ENCODE measurements around the gene FADS1. TPM values are rescaled to one million over a fixed set of nuclear protein-coding genes. Genes with fewer than 3 reads are reported as not detected.
A peak's percentile ranks its signal among the peaks of the same experiment; 100 is the strongest.

The FADS1 gene
- total RNA-seq, 1 experiment from 2014 or later, result 442 TPM

DNA sequence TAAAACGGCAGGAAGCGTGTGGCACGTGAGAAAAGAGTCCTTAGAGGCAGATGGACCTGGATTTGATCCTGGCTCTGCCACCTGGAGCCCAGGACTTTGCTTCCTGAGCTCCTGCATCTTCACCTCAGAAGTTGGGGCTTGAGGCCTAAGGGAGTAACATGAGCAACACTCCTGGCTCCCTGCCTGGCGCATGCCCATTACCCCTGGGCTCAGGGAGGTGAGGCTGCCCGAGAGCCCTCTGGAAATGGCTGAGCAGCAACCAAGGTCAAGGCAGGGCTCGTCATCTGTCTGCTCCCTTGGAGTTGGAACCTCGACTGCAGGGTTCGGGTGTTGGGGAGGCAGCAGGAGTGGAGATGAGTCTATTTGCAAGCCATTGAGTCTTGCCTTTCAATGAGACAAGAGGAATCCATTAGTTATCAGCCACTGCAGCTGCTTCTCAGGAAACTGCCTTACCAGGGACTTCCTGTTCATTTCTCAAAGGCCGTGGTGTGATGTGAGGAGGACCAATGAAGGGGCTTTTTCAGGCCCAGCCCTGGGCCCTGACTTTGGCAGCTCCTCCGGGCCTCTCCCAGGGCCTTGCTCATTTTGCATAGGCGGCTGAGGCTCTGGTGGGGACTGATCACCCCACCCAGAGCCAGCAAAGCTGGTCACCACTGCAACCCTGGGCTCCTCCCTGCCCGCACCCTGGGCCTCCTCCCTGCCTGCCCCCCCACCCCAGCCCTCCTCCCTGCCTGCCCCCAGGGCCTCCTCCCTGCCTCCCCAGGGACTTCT lies 17.7 kb upstream of the FADS1 start:
- peak; percentile 99 for DNase-seq (ENCODE audit: low spot score)
- peaks cover 72% of the 10 kb centered on the region for H3K4me1 ChIP-seq (ENCODE audit: insufficient read depth, low read length, poor library complexity, severe bottlenecking)
- peak overlapping the region; percentile 97 for H3K27ac ChIP-seq (ENCODE audit: low read depth, low read length, poor library complexity, severe bottlenecking)
- H3K27me3 ChIP-seq (replicated peaks; ENCODE audit: insufficient read depth, low read depth, low read length, poor library complexity), result no peaks in the 10 kb centered on the region
- peaks cover 89% of the 10 kb centered on the region for H3K36me3 ChIP-seq (ENCODE audit: insufficient read depth, low read length, poor library complexity, severe bottlenecking)
- H3K4me3 ChIP-seq (ENCODE audit: low read depth, low read length, poor library complexity, severe bottlenecking), result peak overlapping the region; percentile 96
- TF ChIP-seq, protein P1, sequence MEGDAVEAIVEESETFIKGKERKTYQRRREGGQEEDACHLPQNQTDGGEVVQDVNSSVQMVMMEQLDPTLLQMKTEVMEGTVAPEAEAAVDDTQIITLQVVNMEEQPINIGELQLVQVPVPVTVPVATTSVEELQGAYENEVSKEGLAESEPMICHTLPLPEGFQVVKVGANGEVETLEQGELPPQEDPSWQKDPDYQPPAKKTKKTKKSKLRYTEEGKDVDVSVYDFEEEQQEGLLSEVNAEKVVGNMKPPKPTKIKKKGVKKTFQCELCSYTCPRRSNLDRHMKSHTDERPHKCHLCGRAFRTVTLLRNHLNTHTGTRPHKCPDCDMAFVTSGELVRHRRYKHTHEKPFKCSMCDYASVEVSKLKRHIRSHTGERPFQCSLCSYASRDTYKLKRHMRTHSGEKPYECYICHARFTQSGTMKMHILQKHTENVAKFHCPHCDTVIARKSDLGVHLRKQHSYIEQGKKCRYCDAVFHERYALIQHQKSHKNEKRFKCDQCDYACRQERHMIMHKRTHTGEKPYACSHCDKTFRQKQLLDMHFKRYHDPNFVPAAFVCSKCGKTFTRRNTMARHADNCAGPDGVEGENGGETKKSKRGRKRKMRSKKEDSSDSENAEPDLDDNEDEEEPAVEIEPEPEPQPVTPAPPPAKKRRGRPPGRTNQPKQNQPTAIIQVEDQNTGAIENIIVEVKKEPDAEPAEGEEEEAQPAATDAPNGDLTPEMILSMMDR (conservative IDR thresholded peaks at IDR 0.05; ENCODE audit: low read depth, low read length), result no peak
- TF ChIP-seq EZH2 (IDR thresholded peaks at IDR 0.05; ENCODE audit: borderline replicate concordance, low read depth, low read length, poor library complexity, severe bottlenecking), result no peak
- no peaks in the 10 kb centered on the region for H3K9me3 ChIP-seq (ENCODE audit: low read depth, low read length, poor library complexity, severe bottlenecking)
- ChIA-PET CTCF (interaction anchor here (1.1 to 1.6 kb wide), 2 partner anchors 37 to 113 kb away, joined by 8 to 11 read pairs; no protein-coding TSS in a partner anchor), POLR2A (ENCODE audit: low non-redundant PET) (no interaction called here)
- intact Hi-C loops (cut with micrococcal nuclease; ENCODE audit: unreplicated experiment), result no loop called here
- TSS peak; percentile 94 for BruUV-seq (replicated peaks)

DNA sequence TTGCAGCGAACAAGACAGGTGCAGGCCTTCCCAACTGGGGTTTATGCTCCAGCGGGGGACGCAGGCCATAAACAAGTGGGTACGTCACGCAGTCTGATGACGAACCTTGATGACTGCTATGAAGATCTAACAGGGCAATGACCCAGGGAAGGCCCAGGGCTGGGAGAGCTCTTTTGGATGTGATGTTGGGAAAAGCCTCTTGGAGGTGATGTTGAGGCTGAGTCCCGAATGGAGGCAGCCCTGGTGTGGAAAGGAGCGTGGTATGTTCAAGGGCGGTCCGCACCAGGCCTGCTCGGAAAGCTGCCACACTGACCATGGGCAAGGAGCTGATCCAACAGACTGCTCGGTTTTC lies 17.1 kb upstream of the FADS1 start:
- TF ChIP-seq EZH2 (IDR thresholded peaks at IDR 0.05; ENCODE audit: borderline replicate concordance, low read depth, low read length, poor library complexity, severe bottlenecking), result no peak
- TF ChIP-seq, protein P1 (conservative IDR thresholded peaks at IDR 0.05; ENCODE audit: low read depth, low read length), result no peak
- intact Hi-C loops (cut with micrococcal nuclease; ENCODE audit: unreplicated experiment), result no loop called here
- DNase-seq (ENCODE audit: low spot score), result peak; percentile 57
- H3K27me3 ChIP-seq (replicated peaks; ENCODE audit: insufficient read depth, low read depth, low read length, poor library complexity), result no peaks in the 10 kb centered on the region
- CTCF ChIA-PET, result interaction anchor here (1.6 kb wide), 1 partner anchor 37 kb away, joined by 8 read pairs; no protein-coding TSS in a partner anchor
- no peaks in the 10 kb centered on the region for H3K9me3 ChIP-seq (ENCODE audit: low read depth, low read length, poor library complexity, severe bottlenecking)
- POLR2A ChIA-PET (ENCODE audit: low non-redundant PET), result no interaction called here
- peak overlapping the region; percentile 96 for H3K4me3 ChIP-seq (ENCODE audit: low read depth, low read length, poor library complexity, severe bottlenecking)
- peaks cover 90% of the 10 kb centered on the region for H3K36me3 ChIP-seq (ENCODE audit: insufficient read depth, low read length, poor library complexity, severe bottlenecking)
- BruUV-seq (replicated peaks), result no TSS peak
- H3K4me1 ChIP-seq (ENCODE audit: insufficient read depth, low read length, poor library complexity, severe bottlenecking), result peaks cover 72% of the 10 kb centered on the region
- H3K27ac ChIP-seq (ENCODE audit: low read depth, low read length, poor library complexity, severe bottlenecking), result peak overlapping the region; percentile 97

DNA sequence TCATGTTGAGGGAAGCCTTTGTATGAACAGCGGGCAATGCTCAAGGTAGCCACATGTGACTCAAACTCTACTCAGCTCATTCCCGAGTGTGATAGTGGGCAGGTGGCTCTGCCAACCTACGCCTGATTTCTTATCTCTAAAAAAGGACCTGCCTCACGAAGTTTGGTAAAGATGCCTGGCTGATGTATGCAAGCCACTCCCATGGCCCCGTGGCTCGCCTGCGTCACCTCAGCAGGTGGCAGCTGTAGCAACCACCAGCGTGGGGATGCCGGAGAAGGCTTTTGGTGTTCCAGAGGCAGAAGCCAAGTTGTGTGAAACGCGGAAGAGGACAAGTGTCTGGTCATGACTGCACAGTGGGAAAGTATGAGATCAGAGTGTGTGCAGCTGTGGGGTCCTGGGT lies 16.7 kb upstream of the FADS1 start:
- BruUV-seq (replicated peaks), result no TSS peak
- peaks cover 72% of the 10 kb centered on the region for H3K4me1 ChIP-seq (ENCODE audit: insufficient read depth, low read length, poor library complexity, severe bottlenecking)
- intact Hi-C loops (cut with micrococcal nuclease; ENCODE audit: unreplicated experiment), result no loop called here
- H3K27me3 ChIP-seq (replicated peaks; ENCODE audit: insufficient read depth, low read depth, low read length, poor library complexity), result no peaks in the 10 kb centered on the region
- peak overlapping the region; percentile 97 for H3K27ac ChIP-seq (ENCODE audit: low read depth, low read length, poor library complexity, severe bottlenecking)
- no peaks in the 10 kb centered on the region for H3K9me3 ChIP-seq (ENCODE audit: low read depth, low read length, poor library complexity, severe bottlenecking)
- ChIA-PET CTCF (interaction anchor here (1.6 kb wide), 1 partner anchor 36 kb away, joined by 8 read pairs; no protein-coding TSS in a partner anchor), POLR2A (ENCODE audit: low non-redundant PET) (no interaction called here)
- no peak for TF ChIP-seq EZH2 (IDR thresholded peaks at IDR 0.05; ENCODE audit: borderline replicate concordance, low read depth, low read length, poor library complexity, severe bottlenecking)
- TF ChIP-seq, protein P1 (conservative IDR thresholded peaks at IDR 0.05; ENCODE audit: low read depth, low read length), result no peak
- peak overlapping the region; percentile 96 for H3K4me3 ChIP-seq (ENCODE audit: low read depth, low read length, poor library complexity, severe bottlenecking)
- H3K36me3 ChIP-seq (ENCODE audit: insufficient read depth, low read length, poor library complexity, severe bottlenecking), result peaks cover 85% of the 10 kb centered on the region
- peak; percentile 77 for DNase-seq (ENCODE audit: low spot score)

Measured in A673 (cell line).